HepG2 (cell line): ENCODE data around the gene CPNE1. TPM values are rescaled to one million over a fixed set of nuclear protein-coding genes. Genes with fewer than 3 reads are reported as not detected.

ENCODE experiments used
- ARNTL ChIP-seq: sonication (generic); formaldehyde crosslinking; IDR thresholded peaks from 2 replicates; pipeline ENCODE4 v1.4.0; 2020; ENCODE audit warnings: mild to moderate bottlenecking, missing genetic modification reagents
- CENPT ChIP-seq: sonication (generic); formaldehyde crosslinking; IDR thresholded peaks from 2 replicates; pipeline ENCODE4 v1.8.0; 2022; ENCODE audit warnings: low read depth, mild to moderate bottlenecking, moderate library complexity, missing genetic modification reagents
- KLF9 ChIP-seq: IDR thresholded peaks from 2 replicates; pipeline ENCODE4 v1.6.1; 2016; ENCODE audit warnings: low read depth
- MAFG ChIP-seq: sonication (generic); formaldehyde crosslinking; IDR thresholded peaks from 2 replicates; pipeline ENCODE4 v1.5.1; 2020; ENCODE audit warnings: mild to moderate bottlenecking, missing genetic modification reagents
- MEF2D ChIP-seq: sonication (generic); formaldehyde crosslinking; IDR thresholded peaks from 2 replicates; pipeline ENCODE4 v1.5.1; 2020; ENCODE audit warnings: mild to moderate bottlenecking, missing genetic modification reagents
- NFIB ChIP-seq: sonication (generic); formaldehyde crosslinking; IDR thresholded peaks from 2 replicates; pipeline ENCODE4 v1.9.0; 2021; ENCODE audit warnings: missing genetic modification reagents, mild to moderate bottlenecking, borderline replicate concordance
- NPAS2 ChIP-seq: sonication (generic); formaldehyde crosslinking; IDR thresholded peaks from 2 replicates; pipeline ENCODE4 v1.8.0; 2022; ENCODE audit warnings: mild to moderate bottlenecking, missing genetic modification reagents, borderline replicate concordance
- RCOR2 ChIP-seq: IDR thresholded peaks from 2 replicates; pipeline ENCODE4 v1.6.1; 2016; ENCODE audit warnings: missing biosample characterization, missing genetic modification reagents
- RXRA ChIP-seq: sonication (generic); formaldehyde crosslinking; IDR thresholded peaks from 2 replicates; pipeline ENCODE4 v1.5.1; 2020; ENCODE audit warnings: missing genetic modification reagents
- SP1 ChIP-seq, 2 experiments: fragments of 450-650 bp in 1 of 2; sonication (generic) in 1 of 2; formaldehyde crosslinking in 1 of 2; IDR thresholded peaks; 2 replicates each; pipeline versions ENCODE4 v1.4.0 to v1.6.1; 2016 to 2020; ENCODE audit warnings: missing genetic modification reagents in 1 of 2
- SSRP1 ChIP-seq: IDR thresholded peaks from 2 replicates; pipeline ENCODE4 v1.6.1; 2016; ENCODE audit warnings: control low read depth
- ZMYM2 ChIP-seq: sonication (generic); formaldehyde crosslinking; IDR thresholded peaks from 2 replicates; pipeline ENCODE4 v1.8.0; 2022; ENCODE audit warnings: mild to moderate bottlenecking, missing genetic modification reagents
- ZNF34 ChIP-seq: sonication (generic); formaldehyde crosslinking; IDR thresholded peaks from 2 replicates; pipeline ENCODE4 v1.4.0; 2020; ENCODE audit warnings: mild to moderate bottlenecking, missing genetic modification reagents, borderline replicate concordance
- ZNF567 ChIP-seq: sonication (generic); formaldehyde crosslinking; IDR thresholded peaks from 2 replicates; pipeline ENCODE4 v1.8.1; 2023; ENCODE audit warnings: mild to moderate bottlenecking, missing genetic modification reagents, borderline replicate concordance
- ZNF703 ChIP-seq: sonication (generic); formaldehyde crosslinking; IDR thresholded peaks from 2 replicates; pipeline ENCODE4 v1.5.1; 2020; ENCODE audit warnings: missing genetic modification reagents, mild to moderate bottlenecking, moderate library complexity, borderline replicate concordance
- ZNF766 ChIP-seq: sonication (generic); formaldehyde crosslinking; IDR thresholded peaks from 2 replicates; pipeline ENCODE4 v1.5.0; 2020; ENCODE audit warnings: missing genetic modification reagents, borderline replicate concordance
- ZNF772 ChIP-seq: sonication (generic); formaldehyde crosslinking; IDR thresholded peaks from 2 replicates; pipeline ENCODE4 v1.5.0; 2020; ENCODE audit warnings: mild to moderate bottlenecking, missing genetic modification reagents
- polyA plus RNA-seq, 8 experiments: library from polyadenylated mRNA; depleted of rRNA in 3 of 8; stranded (reverse) in 7 of 8; unstranded in 1 of 8; fragments of >200 nt; fragmentation: Illumina TruSeq in 4 of 8; extraction: Trizol in 4 of 8; gene quantifications; 2 replicates each; pipeline versions ENCODE4 v1.2.1 to v1.2.3, GENCODE V29; 2011 to 2016; ENCODE audit warnings: low read depth in 4 of 8, missing spikeins in 1 of 8, mixed read lengths in 1 of 8; ENCODE audit not compliant: insufficient read depth in 1 of 8
- total RNA-seq, 5 experiments: library from RNA; depleted of rRNA; stranded (reverse); fragments of >200 nt; fragmentation: Illumina TruSeq; extraction: Trizol; gene quantifications; 2 replicates each; pipeline ENCODE4 v1.2.3, GENCODE V29; 2016; ENCODE audit warnings: low read depth in 1 of 5
- TF ChIP-seq, protein P1 (sequence below): sonication (generic); formaldehyde crosslinking; IDR thresholded peaks from 2 replicates; pipeline ENCODE4 v1.4.0; 2020; ENCODE audit warnings: missing genetic modification reagents, borderline replicate concordance
- TF ChIP-seq, protein P2 (sequence below): fragments of 450-650 bp; IDR thresholded peaks from 2 replicates; pipeline ENCODE4 v1.6.1; 2016
- TF ChIP-seq, protein P3 (sequence below): sonication (generic); formaldehyde crosslinking; IDR thresholded peaks from 2 replicates; pipeline ENCODE4 v1.8.0; 2022; ENCODE audit warnings: mild to moderate bottlenecking, missing genetic modification reagents; ENCODE audit not compliant: insufficient replicate concordance
- TF ChIP-seq, protein P4 (sequence below): sonication (generic); formaldehyde crosslinking; IDR thresholded peaks from 2 replicates; pipeline ENCODE4 v1.8.0; 2022; ENCODE audit warnings: mild to moderate bottlenecking, missing genetic modification reagents

Gene CPNE1
- total and polyA plus RNA-seq, 2 of the 13 experiments (the other 11 are each of a cell fraction or from before 2014, with no cell fraction given): 408 to 431 TPM

DNA sequence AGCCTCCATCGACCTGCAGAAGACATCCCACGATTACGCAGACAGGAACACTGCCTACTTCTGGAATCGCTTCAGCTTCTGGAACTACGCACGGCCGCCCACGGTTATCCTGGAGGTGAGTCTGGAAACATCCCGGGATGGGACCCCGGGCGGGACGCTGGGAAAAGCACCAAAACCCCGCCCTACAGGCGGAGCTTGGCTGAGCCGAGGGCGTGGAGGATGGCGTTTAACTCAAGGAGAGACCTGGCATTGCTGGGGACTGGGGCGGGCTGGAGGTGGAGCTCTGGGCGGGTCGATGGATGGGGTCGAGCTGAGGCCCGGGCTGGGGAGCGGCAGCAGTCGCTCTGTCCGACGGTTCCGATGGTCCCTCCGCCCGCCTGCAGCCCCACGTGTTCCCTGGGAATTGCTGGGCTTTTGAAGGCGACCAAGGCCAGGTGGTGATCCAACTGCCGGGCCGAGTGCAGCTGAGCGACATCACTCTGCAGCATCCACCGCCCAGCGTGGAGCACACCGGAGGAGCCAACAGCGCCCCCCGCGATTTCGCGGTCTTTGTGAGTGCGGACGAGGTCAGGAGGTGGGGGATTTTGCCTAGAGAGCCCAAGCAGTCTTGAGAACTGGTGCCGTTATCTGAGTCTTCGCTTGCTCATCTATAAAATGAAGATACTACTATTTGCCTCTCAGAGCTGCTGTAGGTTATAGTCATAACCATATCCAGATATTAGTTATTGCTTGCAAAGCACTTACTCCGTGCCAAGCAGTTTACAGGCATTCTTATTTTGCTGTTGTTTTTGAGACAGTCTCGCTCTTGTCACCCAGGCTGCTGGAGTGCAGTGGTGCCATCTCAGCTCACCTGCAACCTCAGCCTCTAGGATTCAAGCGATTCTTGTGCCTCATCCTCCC is 45.3 kb downstream of the CPNE1 start (continued):
- TF ChIP-seq, protein P1, sequence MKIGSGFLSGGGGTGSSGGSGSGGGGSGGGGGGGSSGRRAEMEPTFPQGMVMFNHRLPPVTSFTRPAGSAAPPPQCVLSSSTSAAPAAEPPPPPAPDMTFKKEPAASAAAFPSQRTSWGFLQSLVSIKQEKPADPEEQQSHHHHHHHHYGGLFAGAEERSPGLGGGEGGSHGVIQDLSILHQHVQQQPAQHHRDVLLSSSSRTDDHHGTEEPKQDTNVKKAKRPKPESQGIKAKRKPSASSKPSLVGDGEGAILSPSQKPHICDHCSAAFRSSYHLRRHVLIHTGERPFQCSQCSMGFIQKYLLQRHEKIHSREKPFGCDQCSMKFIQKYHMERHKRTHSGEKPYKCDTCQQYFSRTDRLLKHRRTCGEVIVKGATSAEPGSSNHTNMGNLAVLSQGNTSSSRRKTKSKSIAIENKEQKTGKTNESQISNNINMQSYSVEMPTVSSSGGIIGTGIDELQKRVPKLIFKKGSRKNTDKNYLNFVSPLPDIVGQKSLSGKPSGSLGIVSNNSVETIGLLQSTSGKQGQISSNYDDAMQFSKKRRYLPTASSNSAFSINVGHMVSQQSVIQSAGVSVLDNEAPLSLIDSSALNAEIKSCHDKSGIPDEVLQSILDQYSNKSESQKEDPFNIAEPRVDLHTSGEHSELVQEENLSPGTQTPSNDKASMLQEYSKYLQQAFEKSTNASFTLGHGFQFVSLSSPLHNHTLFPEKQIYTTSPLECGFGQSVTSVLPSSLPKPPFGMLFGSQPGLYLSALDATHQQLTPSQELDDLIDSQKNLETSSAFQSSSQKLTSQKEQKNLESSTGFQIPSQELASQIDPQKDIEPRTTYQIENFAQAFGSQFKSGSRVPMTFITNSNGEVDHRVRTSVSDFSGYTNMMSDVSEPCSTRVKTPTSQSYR (CRISPR knock-in tag): peak; percentile 59; the same call in 1 of the 2 replicates
- TF ChIP-seq MAFG (CRISPR knock-in tag) (no peak; the same call in 1 of the 2 replicates), ZNF34 (CRISPR knock-in tag) (peak; percentile 69; the same call in 1 of the 2 replicates), ZNF766 (CRISPR knock-in tag) (peak; percentile 73; the same call in 1 of the 2 replicates), SP1 (IDR thresholded peaks at IDR 0.05) (no peak), SP1 (CRISPR knock-in tag; IDR thresholded peaks at IDR 0.05) (peak; percentile 74), SSRP1 (CRISPR knock-in tag) (peak; percentile 82; the same call in 1 of the 2 replicates), RCOR2 (CRISPR knock-in tag) (peak; percentile 86; the same call in 1 of the 2 replicates), RXRA (CRISPR knock-in tag) (peak; percentile 89), KLF9 (CRISPR knock-in tag) (no peak), ZNF772 (CRISPR knock-in tag) (peak; percentile 89), ZNF567 (CRISPR knock-in tag) (peak; percentile 97; the same call in 1 of the 2 replicates), NPAS2 (CRISPR knock-in tag) (no peak), NFIB (CRISPR knock-in tag) (no peak), MEF2D (CRISPR knock-in tag) (peak; percentile 87; the same call in 1 of the 2 replicates), ZNF703 (CRISPR knock-in tag) (0 out of 2 replicates have a peak, but pooled peaks have one; percentile 90), ZMYM2 (CRISPR knock-in tag) (no peak; the same call in 1 of the 2 replicates), CENPT (peak; percentile 63; the same call in 1 of the 2 replicates), ARNTL (CRISPR knock-in tag) (peak; percentile 79; the same call in 1 of the 2 replicates)
- TF ChIP-seq, protein P2, sequence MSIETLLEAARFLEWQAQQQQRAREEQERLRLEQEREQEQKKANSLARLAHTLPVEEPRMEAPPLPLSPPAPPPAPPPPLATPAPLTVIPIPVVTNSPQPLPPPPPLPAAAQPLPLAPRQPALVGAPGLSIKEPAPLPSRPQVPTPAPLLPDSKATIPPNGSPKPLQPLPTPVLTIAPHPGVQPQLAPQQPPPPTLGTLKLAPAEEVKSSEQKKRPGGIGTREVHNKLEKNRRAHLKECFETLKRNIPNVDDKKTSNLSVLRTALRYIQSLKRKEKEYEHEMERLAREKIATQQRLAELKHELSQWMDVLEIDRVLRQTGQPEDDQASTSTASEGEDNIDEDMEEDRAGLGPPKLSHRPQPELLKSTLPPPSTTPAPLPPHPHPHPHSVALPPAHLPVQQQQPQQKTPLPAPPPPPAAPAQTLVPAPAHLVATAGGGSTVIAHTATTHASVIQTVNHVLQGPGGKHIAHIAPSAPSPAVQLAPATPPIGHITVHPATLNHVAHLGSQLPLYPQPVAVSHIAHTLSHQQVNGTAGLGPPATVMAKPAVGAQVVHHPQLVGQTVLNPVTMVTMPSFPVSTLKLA: peak; percentile 51
- TF ChIP-seq, protein P3, sequence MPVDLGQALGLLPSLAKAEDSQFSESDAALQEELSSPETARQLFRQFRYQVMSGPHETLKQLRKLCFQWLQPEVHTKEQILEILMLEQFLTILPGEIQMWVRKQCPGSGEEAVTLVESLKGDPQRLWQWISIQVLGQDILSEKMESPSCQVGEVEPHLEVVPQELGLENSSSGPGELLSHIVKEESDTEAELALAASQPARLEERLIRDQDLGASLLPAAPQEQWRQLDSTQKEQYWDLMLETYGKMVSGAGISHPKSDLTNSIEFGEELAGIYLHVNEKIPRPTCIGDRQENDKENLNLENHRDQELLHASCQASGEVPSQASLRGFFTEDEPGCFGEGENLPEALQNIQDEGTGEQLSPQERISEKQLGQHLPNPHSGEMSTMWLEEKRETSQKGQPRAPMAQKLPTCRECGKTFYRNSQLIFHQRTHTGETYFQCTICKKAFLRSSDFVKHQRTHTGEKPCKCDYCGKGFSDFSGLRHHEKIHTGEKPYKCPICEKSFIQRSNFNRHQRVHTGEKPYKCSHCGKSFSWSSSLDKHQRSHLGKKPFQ (CRISPR knock-in tag): peak; percentile 96
- TF ChIP-seq, protein P4, sequence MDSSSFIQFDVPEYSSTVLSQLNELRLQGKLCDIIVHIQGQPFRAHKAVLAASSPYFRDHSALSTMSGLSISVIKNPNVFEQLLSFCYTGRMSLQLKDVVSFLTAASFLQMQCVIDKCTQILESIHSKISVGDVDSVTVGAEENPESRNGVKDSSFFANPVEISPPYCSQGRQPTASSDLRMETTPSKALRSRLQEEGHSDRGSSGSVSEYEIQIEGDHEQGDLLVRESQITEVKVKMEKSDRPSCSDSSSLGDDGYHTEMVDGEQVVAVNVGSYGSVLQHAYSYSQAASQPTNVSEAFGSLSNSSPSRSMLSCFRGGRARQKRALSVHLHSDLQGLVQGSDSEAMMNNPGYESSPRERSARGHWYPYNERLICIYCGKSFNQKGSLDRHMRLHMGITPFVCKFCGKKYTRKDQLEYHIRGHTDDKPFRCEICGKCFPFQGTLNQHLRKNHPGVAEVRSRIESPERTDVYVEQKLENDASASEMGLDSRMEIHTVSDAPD: peak; percentile 72; the same call in 1 of the 2 replicates
